Measurements from ENCODE around the gene TRIP4. TPM values are rescaled to one million over a fixed set of nuclear protein-coding genes. Genes with fewer than 3 reads are reported as not detected.

TRIP4 gene
- total RNA-seq, 1 donor from 2014 or later: 27.5 TPM

- H3K4me3 ChIP-seq: no peak overlapping the region
- H3K27ac ChIP-seq: no peak overlapping the region
- TF ChIP-seq, protein P1, sequence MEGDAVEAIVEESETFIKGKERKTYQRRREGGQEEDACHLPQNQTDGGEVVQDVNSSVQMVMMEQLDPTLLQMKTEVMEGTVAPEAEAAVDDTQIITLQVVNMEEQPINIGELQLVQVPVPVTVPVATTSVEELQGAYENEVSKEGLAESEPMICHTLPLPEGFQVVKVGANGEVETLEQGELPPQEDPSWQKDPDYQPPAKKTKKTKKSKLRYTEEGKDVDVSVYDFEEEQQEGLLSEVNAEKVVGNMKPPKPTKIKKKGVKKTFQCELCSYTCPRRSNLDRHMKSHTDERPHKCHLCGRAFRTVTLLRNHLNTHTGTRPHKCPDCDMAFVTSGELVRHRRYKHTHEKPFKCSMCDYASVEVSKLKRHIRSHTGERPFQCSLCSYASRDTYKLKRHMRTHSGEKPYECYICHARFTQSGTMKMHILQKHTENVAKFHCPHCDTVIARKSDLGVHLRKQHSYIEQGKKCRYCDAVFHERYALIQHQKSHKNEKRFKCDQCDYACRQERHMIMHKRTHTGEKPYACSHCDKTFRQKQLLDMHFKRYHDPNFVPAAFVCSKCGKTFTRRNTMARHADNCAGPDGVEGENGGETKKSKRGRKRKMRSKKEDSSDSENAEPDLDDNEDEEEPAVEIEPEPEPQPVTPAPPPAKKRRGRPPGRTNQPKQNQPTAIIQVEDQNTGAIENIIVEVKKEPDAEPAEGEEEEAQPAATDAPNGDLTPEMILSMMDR (IDR thresholded peaks at IDR 0.05): no peak
- no peaks in the 10 kb centered on the region for H3K36me3 ChIP-seq
- peaks cover 13% of the 10 kb centered on the region for H3K4me1 ChIP-seq
- intact Hi-C loops (cut with DNase I): no loop called here
- H3K27me3 ChIP-seq: no peaks in the 10 kb centered on the region
- ATAC-seq: no peak
- no peaks in the 10 kb centered on the region for H3K9me3 ChIP-seq
- no peak for DNase-seq
Observed at GRCh38 chr15:64472161-64472560, 84.5 kb downstream of the TRIP4 start.

GRCh38 chr15:64474846-64475245, 87.2 kb downstream of the TRIP4 start:
- intact Hi-C loops (cut with DNase I): no loop called here
- no peaks in the 10 kb centered on the region for H3K36me3 ChIP-seq
- TF ChIP-seq, protein P1 (IDR thresholded peaks at IDR 0.05): no peak
- H3K9me3 ChIP-seq: no peaks in the 10 kb centered on the region
- no peak for ATAC-seq
- peaks cover 16% of the 10 kb centered on the region for H3K4me1 ChIP-seq
- DNase-seq: no peak
- H3K4me3 ChIP-seq: no peak overlapping the region
- H3K27me3 ChIP-seq: no peaks in the 10 kb centered on the region
- no peak overlapping the region for H3K27ac ChIP-seq

GRCh38 chr15:64476550-64476949, 88.9 kb downstream of the TRIP4 start:
- intact Hi-C loops (cut with DNase I): no loop called here
- TF ChIP-seq, protein P1 (IDR thresholded peaks at IDR 0.05): no peak

DNA sequence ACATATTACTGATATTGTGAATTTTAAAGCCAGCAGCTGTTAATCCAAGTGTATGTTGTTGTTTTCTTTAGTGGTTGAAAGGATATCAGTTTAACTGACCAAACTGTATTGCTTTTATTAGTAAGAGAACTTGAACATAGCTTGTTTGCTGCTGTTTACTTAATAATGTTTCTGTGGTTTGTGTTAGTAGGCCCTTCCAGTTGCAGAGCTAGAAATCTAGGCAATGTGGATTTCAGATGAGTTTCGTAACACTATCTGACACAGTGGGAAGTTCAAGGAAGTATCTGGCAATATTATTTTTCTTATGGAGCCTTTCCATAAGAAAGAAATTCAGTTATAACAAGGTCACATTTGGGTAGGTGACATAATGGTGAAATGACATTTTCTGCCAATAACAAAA, 91.2 kb downstream of the TRIP4 start:
- Histone ChIP-seq H3K27ac (no peak overlapping the region), H3K27me3 (no peaks in the 10 kb centered on the region), H3K9me3 (no peaks in the 10 kb centered on the region), H3K4me3 (no peak overlapping the region), H3K4me1 (peaks cover 16% of the 10 kb centered on the region), H3K36me3 (no peaks in the 10 kb centered on the region)
- ATAC-seq (peak; percentile 53), DNase-seq (no peak)
- TF ChIP-seq, protein P1 (IDR thresholded peaks at IDR 0.05): no peak
- intact Hi-C loops (cut with DNase I): no loop called here

More at GRCh38 chr15:64476550-64476949, 88.9 kb downstream of the TRIP4 start:
- H3K27ac ChIP-seq: no peak overlapping the region
- no peaks in the 10 kb centered on the region for H3K9me3 ChIP-seq
- ATAC-seq: no peak
- H3K4me1 ChIP-seq: peaks cover 16% of the 10 kb centered on the region
- H3K36me3 ChIP-seq: no peaks in the 10 kb centered on the region
- H3K4me3 ChIP-seq: no peak overlapping the region
- no peak for DNase-seq
- H3K27me3 ChIP-seq: no peaks in the 10 kb centered on the region

DNA sequence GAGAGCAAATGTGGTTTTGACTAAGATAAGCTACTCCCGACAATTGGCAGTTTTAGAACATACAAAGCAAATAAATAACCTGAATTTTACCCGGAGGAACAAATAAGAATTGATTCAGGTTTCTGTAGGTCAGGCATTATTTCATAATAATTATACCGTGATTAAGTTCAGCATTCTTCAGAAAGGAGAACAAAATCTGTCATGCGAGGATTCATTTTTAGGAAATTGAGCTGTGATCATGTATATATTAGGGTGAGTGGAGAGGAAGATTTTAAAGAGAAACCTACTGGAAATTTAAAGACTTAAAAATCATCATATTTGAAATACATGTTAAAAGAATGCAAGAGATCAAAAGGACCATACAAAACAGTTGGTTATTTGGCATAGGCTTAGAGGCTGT, 93.3 kb downstream of the TRIP4 start:
- Histone ChIP-seq H3K27ac (peak overlapping the region; percentile 36), H3K27me3 (no peaks in the 10 kb centered on the region), H3K4me1 (peaks cover 16% of the 10 kb centered on the region), H3K4me3 (no peak overlapping the region), H3K36me3 (no peaks in the 10 kb centered on the region), H3K9me3 (no peaks in the 10 kb centered on the region)
- TF ChIP-seq, protein P1 (IDR thresholded peaks at IDR 0.05): no peak
- no peak for ATAC-seq
- DNase-seq: no peak
- intact Hi-C loops (cut with DNase I): no loop called here

DNA sequence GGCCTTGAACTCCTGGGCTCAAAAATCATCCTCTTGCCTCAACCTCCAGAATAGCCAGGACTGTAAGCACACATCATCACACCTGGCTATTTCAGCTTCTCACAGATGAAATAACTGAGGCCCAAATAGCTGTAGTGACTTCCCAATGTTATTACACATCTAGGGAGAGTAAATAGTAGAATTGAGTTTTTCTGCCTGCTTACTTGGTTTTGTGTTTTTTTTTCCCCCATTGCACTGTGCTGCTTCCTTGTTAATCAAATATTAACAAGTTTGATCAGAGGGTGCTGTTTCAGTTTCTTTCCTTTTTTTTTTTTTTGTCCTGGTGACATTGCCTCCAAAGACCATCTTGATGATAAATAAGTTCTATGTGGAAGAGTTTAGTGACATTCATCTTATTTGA, 96.1 kb downstream of the TRIP4 start:
- Histone ChIP-seq H3K4me1 (peaks cover 8% of the 10 kb centered on the region), H3K27ac (no peak overlapping the region), H3K9me3 (no peaks in the 10 kb centered on the region), H3K27me3 (no peaks in the 10 kb centered on the region), H3K36me3 (no peaks in the 10 kb centered on the region), H3K4me3 (no peak overlapping the region)
- intact Hi-C loops (cut with DNase I): no loop called here
- DNase-seq: no peak
- no peak for ATAC-seq
- TF ChIP-seq, protein P1 (IDR thresholded peaks at IDR 0.05): no peak
